OCI-M2 (cell line): ENCODE results near the gene RPTOR.

Source experiments
- DNase-seq: peaks from one replicate; lab custom pipeline; 2025; ENCODE audit not compliant: unreplicated experiment; lab: John Stamatoyannopoulos, UW

The RPTOR gene

DNA sequence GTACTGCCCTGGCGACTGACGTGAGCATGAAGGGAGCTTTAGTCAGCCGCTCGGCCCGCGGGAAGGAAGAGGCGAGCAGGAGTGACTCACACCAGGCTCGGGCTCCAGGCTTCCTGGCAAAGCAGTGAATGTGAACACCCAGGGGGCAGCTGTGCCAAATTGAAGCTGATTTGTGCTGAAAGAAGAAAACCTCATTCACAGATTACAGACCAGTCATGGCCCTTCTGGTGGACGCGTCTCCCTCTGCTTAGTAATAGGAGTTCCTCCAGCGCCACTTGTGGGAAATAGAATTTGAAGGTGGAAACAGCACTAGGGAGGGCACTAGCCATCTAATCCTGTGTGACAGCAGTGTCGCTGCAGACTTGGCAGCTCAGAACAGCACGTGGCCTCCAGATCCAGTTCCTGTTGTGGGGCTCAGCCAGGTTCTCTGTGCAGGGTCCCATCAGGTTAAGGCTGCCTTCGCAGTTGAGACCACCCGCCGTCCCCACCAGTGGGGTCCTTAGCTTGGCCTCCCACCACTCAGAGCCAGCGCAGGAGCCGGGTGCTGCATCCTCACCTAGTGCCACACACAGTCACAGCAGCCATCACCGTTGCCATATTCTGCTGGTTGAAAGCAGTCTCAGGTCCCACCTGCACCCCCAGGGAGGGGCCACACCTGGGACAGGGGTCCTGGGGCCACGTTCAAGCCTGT lies 282.5 kb downstream of the RPTOR start:
- no peak for DNase-seq

GRCh38 chr17:80827646-80828643 lies 283.3 kb downstream of the RPTOR start:
- DNase-seq, result no peak

- no peak for DNase-seq
Measured at GRCh38 chr17:80829166-80829813, 284.7 kb downstream of the RPTOR start.

GRCh38 chr17:80830020-80830780 lies 285.6 kb downstream of the RPTOR start:
- DNase-seq, result no peak

- no peak for DNase-seq
Measured at GRCh38 chr17:80831491-80831890, 286.9 kb downstream of the RPTOR start.

- no peak for DNase-seq
Measured at GRCh38 chr17:80832266-80832676, 287.6 kb downstream of the RPTOR start.

DNA sequence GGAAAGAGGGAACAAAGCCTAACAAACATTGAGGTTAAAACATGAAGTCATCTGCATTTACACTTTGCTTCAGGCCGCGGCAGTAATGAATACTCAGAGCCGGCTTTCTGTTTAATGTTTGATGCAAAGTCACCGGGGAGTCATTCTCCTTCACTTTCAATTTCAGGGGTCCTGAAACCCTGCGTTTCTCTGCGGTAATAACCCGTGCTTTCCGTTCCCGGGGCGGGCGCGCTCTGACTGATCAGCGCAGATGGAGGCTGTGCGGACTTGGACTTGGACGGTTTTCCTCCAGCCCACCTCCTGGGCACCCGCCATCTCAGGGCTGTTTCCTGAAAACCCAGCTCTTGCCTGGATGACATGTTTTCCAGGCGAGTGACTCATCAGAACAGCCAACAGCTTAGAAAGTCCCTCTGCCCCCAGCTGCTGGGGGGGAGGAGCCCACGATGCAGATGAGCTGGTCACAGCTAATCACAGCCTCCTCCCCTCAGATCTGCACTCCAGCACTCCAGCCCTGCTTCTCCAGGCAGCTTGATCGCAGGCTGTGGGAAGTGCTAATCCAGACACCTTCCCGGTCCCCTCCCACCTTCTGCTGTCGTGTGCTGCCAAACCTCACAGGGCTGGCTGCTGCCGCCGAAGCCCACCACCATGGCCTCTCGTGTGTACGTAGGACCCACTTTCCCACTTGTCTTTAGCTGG lies 288.4 kb downstream of the RPTOR start:
- no peak for DNase-seq

- no peak for DNase-seq
Measured at GRCh38 chr17:80833952-80834892, 289.6 kb downstream of the RPTOR start.

DNA sequence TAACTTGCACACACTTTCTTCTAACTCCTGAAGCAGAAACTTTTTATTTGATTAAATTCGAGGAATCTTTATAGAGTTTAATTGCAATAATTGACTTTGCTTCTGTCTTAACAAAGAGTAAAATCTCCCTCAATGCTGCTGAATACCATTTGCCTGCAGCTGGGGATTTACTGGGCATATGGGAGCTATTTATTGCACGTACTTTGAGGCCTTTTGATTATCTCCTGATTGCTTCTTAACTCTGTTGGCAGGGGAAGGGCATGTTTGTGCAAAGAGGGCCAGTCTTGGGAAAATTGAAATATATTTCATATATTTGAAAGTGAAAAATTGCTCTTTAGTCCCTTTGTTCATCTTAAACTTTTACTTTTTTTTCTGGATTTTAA lies 290.2 kb downstream of the RPTOR start:
- DNase-seq, result no peak

- DNase-seq, result no peak
Measured at GRCh38 chr17:80835816-80836657, 291.4 kb downstream of the RPTOR start.

GRCh38 chr17:80836658-80836965 lies 292.0 kb downstream of the RPTOR start:
- DNase-seq, result no peak

DNA sequence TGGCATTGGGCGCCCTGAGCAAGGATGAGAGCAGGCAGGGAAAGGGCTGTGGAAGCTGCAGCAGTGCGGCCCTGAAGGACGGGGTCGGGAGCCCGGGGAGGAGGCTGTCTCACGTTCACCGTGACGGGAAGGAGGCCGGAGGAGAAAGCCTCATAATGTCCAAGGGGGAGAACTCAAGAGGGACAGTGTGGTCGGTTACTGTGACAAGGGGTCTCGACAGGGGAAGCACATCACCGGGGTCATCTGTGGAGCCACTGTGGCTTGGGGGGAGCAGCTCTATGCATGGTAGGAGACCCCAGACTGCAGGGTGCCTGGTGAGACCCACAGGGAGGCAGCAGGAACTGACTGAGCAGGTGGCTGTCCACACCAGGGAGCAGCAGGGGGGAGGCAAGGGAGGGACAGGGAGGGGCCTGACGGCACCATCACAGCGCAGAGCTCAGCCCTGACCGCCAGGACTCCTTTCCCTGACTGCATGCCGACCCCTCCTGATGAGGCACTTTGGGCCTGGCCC lies 292.4 kb downstream of the RPTOR start:
- no peak for DNase-seq

DNA sequence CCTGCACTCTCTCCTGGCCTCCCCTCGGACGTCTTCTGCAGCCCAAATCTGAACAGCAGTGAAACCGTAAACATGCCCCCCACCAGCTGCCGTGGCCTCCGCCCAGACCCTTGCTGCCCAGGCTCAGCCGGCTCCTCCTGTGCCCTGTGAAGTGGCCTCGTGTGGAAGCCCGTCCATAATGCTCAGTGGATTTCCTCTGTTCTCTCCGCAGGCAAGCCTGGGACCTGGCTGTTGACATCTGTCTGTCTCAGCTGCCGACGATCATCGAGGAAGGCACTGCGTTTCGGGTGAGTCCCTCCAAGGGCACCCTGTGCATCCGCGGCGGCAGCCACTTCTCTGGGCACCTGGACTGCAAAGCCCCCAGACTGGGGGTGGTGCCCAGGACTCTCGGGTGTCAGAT lies 293.1 kb downstream of the RPTOR start:
- DNase-seq, result no peak

- DNase-seq, result no peak
Measured at GRCh38 chr17:80838311-80839025, 293.8 kb downstream of the RPTOR start.

GRCh38 chr17:80839026-80839345 lies 294.3 kb downstream of the RPTOR start:
- no peak for DNase-seq

- no peak for DNase-seq
Measured at GRCh38 chr17:80839511-80839941, 294.9 kb downstream of the RPTOR start.

DNA sequence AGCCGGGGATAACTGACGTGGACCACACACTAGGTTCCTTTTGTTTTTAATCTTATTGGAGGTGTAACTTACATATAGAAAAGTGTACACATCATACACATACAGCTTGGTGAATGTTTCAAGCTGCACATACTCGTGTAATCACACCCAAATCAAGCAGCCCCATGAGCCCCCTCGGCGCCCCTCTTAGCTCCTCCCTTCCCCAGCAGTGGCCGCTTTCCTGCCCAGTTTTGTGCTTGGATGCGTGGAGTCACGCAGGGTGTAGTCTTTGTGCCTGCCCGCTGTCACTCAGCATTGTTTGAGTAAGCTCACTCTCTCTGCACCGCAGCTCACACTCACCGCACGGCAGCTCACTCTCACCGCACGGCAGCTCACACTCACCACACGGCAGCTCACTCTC lies 295.3 kb downstream of the RPTOR start:
- no peak for DNase-seq
